ENCODE results near the gene HMG20A.
A peak's percentile ranks its signal among the peaks of the same experiment; 100 is the strongest.
"Not testable (repeated sequence)": the region's sequence is repeated elsewhere in the genome, so short reads cannot be mapped to it uniquely, and the experiment has no call there.

The HMG20A gene

DNA sequence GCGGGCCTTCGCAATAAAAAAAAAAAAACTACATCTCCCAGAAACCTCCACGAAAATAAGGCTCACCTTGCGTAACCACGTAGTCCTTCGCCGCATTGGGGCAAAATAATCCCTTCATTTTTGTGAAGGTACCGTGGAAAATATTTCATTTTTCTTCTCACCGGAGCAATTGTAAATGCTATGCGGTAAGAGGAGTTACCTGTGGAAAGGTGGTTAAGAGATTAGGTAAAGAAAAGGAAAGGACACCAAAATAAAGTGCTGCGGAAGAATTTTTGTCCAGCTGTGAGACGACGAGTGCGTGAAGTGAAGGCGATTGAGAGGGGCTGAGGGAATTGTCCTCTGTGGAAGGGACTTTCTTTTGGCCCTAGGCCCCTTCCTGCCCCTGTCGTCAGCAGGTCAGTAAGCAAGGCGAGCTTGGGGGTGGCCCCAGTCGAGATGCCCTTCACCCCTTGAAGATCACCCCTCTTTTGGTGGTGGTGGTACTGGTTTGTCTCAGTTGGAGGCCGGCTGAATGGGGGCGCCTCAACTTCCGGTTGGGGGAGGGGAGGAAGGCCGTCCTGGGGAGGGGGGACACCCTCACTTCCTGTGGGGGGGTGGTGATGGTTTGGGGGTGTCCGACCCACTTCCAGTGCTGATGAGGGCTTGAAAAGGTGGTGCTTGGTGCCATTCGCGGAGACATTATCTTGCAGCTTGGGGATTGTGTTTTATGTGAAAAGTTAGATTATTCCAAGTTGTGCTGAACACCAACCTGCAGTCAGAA, at the start of gene HMG20A:
HMG20A (plus strand) TSS at position 279 of the 760 bp plus-strand sequence. CDS start 37,520 bp downstream, outside the sequence.
- peak; percentile 53 for DNase-seq

DNA sequence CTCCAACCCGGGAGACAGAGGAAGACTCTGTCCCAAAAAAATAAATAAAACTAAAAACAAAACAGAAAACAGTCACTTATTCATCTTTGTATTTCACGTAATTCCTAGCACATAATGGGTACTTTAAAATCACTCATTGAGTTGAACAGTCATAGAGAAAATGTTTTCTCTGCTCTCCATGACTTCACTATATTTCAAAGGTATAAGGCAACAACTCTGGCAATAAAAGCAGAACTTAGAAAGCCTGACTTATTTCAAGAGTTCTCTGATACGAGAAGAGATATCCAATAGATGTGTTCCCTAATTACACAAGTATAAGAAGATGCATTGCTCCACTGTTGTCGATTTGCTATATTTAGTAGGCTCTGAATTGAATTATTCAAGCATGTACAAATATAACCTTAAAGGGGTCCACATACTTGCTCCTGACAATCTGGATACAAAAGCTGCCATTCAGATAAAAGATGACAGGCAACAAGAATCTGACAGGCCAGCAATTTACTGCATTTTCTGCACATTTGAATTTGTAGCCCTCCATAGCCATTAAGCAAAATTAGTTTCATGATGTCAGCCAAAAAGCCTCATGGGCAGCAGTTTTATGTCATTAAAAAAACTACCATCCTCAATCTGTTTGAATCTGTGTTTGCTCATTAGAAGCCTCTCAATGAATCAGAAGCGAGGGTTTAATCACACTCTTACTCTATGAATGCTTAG, 48.7 kb upstream of the HMG20A start:
- no peak for DNase-seq

DNA sequence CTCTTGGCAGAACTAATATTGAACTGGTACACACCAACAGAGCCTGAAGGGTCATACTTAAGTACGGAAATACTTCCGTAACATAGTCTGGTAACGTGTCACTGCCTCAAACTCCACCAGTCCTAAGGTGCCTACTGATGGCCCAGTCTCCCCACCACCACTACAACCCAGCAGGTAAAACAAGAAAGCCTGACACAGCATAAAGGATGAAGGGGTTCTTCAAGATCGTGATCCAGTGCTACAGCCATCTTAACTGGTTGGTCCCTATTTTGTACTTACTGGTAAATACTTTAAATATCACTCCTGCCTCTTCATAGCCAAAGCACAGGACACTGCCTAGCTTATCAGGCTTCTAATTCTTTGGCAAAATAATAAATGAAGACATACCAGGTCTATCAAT, 47.2 kb upstream of the HMG20A start:
- DNase-seq: no peak

DNA sequence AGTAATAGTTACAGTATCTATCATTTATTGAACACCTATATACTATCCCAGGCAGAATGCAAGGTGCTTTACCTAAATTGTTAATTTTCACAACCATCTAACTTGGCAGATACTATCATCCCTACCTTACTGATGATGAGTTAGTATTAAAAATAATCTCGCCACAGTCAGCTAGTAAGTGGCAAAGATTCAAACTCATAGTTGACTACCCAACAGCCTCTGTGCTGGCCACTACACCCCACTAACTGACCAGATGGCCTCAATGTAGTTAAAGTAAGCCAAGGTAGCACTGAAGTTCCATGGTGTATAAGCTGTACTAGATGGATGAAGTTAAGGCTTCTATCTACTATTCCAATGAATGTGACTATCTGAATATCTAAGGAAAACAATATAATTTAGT, 45.6 kb upstream of the HMG20A start:
- no peak for DNase-seq

DNA sequence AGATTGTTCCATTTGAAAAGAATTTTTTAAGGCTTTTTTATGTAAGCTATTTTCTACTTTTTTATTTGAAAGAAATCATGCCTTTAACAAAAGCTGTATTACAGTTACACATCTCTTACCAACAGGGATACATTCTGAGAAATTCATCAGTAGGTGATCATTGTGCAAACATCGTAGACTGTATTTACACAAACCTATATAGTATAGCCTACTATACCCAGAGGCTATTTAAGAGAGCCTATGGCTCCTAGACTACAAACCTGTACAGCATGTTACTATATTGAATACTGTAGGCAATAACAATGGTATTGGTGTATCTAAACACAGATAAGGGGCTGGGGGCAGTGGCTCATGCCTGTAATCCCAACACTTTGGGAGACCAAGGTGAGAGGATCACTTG, 43.9 kb upstream of the HMG20A start:
- no peak for DNase-seq

DNA sequence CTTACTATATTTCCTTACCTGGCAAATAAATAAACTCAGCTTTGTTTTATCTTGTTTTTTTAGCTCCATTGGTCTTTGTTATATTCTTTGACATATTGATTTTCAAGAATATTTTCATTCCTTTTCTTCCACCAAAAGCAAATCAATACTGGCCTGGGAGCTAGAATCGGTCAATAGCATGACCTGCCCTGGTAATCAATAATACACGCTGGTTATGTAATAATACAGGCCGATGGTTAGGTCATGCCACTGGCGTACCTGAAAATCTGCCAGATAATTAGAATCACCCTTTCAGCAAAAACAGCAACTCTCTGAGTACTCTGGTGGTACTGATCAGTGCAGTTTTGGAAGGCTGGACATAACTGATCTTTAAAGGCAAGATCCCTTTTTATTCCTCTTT, 40.7 kb upstream of the HMG20A start:
- DNase-seq: no peak

DNA sequence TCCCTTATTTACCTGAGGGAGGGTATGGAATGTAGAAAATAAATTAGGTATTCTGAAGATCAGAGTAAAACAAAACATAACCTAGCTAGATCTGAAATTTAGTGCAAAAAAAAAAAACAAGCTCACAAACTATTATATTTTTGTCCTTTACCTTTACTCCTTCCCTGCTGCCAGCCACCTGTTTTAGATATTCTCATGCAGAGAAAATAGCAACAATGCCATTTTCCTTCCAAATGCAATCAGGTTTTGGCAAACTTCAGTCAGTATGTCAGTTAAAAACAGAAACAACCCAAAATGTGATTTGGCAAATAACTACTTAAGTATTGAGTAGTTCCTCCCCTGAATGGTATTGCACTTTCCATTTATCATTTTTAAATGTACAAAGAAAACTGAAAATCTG, 36.6 kb upstream of the HMG20A start:
- no peak for DNase-seq

DNA sequence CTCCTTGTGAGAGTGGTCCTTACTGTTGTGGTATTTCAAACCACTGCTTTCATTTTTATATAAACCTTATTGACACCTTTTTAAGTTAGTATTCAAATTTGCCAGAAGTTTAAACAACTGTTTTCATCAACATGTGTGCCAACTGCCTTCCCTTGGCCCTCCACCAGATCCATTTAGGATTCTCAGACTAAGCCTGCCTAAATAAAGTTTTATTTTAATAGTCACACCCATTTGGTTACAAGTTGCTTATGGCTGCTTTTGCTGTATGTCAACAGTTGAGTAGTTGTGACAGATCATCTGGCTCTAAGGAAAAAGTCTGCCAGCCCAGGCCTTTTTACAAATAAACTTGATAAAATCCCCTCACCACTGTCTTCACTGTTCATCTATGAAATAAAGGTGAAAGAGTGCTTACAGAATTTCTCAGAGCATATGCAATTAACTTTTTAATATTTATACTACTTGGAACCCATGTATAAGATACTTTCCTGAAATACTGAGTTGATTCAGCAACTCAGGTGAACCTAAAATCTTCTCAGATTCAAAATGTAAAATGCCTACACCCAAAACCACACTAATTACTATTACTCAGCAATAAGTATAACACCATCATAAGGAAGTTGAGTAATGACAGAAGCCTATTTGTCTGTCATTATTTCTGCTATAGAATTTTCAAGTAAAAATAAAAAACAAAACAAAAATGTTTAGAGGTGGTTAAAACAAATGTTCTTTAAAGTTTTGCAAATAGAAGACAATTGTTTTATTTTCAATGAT, 35.9 kb upstream of the HMG20A start:
- no peak for DNase-seq

DNA sequence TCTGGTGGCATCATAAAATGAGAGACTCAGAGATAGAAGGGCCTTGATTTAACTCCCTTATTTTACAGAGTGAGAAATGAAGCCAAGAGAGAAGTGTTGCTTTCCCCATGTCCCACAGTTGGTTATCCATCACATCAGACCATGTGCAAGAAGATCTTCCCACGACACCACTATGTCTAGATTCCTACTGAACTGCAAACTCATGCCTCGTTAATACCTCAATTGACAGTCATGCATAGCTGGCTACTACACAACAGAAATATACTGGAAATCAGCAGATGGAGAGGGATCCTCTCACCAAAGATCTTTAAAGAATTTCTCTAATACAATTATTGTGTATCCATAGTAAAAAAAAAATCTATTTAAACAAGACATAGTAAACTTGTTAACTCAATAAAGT, 34.1 kb upstream of the HMG20A start:
- no peak for DNase-seq

DNA sequence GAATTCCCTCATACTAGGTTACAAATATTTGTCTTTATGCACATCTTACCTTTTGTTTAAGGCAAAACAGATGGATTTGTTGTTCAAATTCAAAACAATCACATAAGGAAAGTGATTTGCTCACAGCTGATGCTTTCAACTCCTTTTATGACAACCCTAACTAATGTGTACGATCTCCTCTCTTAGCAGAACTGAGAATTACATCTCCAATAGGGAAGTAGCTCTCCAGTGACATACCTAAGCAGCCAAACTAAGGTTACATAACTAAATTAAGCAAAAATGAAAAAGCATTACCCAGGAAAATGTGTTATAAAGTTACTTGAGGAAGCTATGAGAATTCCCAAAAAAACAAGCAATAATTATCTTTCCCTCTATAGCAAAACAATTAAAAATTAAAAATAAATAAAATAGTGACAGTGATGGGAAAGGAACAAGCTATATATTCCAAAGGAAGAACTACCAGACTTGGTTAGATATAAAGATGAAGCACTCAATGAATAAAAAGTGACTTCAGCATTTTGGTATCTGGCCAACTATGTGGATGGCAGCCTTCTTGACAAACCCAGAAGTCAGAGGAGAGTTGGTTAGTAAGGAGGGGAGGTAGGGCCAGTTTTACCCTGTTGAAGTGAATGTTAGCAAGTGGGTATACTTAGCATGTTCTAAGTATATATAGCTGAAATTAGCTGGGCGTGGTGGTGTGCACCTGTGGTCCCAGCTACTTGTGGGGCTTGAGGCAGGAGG, 33.2 kb upstream of the HMG20A start:
- DNase-seq: no peak

DNA sequence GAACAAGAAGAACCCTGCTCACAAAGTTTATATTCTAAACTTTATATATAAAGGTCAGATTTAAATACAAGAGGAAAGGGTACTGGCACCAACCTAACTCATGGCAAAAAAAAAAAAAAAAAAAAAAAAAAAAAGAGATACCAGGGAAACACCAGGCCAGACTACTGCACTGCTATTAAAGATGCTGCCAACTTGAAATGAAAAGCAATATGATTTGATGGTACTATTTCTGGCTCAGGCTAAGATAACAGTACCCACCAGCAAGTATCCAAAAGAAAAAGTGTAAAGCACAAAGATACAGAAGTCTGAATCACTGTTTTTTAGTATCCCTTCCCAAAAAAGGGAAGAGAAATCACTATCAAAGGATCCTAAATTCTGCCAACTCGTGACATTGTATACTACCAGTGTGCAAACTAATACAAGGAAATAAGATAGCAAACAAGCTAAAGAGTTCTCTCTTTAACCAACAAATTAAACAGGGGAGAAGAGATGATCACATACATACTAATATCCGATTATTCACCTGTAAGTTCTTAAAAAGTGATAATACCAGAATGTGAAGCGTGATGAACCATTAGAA, 29.2 kb upstream of the HMG20A start:
- DNase-seq: no peak

DNA sequence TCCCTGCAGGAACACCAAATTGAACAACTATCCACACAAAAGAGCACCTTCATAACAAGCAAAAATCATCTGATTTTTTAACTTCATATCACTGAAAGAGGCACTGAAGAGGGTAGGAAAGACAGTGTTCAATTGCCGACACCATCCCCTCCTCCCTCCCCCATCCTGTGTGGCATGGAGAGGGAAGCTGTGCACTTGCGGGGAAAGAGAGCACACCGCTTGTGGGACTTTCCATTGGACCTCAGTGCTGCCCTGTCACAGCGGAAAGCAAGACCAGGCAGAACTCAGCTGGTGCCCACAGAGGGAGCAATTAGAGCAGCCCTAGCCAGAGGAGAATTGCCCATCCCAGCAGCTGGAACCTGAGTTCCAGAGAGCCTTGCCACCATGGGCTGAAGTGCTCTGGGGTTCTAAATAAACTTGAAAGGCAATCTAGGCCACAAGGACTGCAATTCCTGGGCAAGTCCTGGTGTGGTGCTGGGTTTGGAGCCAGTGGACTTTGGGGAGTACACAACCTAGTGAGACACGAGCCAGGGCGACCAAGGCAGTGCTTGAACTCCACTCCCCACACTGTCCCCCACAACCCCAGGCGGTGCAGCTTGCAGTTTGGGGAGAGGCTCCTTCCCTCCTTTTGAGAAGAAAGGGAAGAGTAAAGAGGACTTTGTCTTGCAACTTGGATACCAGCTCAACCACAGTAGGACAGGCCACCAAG, 27.8 kb upstream of the HMG20A start:
- no peak for DNase-seq

DNA sequence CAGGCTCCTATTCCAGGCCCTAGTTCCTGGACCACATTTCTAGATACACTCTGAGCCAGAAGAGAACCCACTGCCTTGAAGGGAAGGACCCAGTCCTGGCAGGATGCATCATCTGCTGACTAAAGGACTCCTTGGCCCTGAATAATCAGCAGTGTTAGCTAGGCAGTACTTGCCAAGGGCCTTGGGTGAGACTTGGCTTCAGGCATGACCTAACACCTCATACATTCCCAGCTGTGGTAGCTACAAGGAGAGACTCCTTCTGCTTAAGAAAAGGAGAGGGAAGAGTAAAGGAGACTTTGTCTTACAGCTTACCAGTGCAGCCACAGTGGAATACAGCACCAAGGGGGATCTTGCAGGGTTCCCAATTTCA, 27.2 kb upstream of the HMG20A start:
- DNase-seq: no peak

DNA sequence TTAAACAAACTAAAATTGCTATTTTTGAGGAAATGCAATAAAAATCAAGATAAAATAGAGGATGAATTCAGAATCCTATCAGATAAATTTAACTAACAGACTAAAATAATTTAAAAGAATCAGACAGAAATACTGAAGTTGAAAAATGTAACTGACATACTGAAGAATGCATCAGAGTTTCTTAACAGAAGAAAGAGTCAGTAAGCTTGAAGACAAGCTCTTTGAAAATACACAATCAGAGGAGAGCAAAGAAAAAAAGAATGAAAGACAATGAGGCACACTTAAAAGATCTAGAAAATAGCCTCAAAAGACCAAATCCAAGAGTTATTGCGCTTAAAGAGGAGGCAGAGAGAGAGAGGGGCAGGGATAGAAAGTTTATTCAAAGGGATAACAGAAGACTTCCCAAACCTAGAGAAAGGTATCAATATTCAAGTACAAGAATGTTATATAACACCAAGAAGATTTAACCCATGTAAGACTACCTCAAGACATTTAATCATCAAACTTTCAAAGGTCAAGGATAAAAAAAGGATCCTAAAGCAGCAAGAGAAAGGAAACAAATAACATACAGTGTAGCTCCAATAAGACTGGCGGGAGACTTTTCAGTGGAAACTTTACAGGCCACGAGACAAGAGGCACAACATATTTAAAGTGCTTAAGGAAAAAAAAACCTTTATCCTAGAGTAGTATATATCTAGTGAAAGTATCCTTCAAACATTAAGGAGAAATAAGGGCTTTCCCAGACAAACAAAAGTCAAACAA, 25.5 kb upstream of the HMG20A start:
- no peak for DNase-seq

DNA sequence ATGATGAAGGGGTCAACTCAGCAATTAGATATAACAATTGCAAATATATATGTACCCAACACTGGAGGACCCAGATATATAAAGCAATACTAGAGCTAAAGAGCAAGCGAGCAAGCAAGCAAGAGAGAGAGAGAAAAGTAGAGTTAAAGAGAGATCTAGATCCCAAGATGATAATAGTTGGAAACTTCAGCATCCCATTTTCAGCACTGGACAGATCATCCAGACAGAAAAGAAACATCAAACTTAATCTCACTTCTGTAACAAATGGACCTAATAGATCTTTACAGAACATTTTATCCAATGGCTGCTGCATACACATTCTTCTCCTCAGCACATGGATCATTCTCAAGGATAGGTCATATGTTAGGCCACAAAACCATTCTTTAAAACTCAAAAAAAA, 24.0 kb upstream of the HMG20A start:
- no peak for DNase-seq

DNA sequence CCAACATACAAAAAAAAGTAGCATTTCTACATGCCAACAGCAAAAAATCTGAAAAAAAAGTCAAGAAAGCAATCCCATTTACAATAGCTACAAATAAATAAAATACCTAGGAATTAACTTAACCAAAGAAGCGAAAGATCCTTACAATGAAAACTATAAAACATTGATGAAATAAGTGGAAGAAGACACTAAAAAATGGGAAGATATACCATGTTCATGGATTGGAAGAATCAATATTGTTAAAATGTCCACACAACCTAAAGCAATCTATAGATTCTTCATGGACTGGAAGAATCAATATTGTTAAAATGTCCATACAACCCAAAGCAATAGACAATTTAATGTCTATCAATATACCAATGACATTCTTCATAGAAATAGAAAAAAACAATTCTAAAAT, 21.8 kb upstream of the HMG20A start:
- DNase-seq: no peak

DNA sequence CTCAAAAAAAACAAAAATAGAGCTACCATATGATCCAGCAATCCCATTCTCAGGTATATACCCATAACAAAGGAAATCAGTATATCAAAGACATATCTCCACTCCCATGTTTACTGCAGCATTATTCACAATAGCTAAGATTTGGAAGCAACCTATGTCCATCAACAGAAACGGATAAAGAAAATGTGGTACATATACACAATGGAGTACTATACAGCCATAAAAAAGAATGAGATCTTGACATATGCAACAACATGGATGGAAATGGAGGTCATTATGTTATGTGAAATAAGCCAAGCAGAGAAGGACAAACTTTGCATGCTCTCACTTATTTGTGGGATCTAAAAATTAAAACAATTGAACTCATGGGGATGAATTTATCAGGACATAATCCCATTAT, 20.4 kb upstream of the HMG20A start:
- no peak for DNase-seq

DNA sequence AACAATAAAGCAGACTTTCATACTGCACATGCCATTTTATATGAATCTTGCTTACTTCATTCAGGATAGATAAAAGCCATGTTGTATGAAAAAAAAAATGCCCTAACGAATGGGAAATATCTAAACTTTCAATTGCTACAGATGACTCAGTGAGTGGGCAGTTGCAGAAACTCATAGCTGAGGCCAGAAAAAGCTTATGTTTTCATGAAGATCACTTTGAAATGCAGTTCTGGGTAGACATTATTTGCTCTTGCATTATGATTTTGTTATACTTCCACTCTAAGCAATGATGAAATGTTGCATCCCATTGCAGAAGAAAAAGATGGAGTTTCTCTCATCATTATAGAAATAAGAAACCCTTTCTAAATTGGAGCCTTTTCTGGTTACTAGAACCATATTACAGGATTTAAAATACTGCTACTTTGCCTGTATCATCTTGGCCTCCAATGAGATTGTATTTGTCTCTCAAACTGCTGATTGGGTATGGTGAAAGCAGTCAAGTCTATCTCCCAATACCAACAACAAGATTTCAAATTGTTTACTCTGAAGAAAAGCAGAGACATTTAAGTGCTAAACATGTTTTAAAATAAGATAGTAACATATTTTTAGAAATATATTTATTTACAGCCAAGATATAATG, 17.8 kb upstream of the HMG20A start:
- no peak for DNase-seq

DNA sequence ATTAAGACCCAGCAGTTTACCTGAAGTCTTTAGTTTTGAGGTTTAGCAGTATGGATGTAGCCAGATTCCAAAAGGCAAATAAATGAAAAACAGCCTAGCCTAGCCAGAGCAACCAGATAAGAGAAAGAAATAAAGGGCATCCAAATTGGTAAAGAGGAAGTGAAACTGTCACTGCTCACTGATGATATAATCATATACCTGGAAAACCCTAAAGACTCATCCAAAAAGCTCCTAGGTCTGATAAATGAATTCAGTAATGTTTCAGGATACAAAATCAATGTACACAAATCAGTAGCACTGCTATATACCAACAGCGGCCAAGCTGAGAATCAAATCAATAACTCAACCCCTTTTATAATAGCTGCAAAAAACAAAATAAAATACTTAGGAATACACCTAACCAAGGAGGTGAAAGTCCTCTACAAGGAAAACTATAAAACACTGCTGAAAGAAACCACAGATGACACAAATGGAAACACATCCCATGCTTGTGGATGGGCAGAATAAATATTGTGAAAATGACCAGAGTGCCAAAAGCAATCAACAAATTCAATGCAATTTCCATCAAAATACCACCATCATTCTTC, 14.4 kb upstream of the HMG20A start:
- DNase-seq: not testable (repeated sequence)

DNA sequence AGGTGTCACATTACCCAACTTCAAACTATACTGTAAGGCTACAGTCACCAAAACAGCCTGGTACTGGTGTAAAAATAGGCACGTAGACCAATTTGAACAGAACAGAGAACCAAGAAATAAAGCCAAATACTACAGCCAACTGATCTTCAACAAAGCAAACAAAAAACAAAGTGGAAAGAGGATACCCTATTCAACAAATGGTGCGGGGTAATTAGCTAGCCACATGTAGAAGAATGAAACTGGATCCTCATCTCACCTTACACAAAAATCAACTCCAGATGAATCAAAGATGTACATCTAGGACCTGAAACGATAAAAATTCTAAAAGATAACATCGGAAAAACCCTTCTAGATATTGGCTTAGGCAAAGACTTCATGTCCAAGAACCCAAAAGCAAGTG, 13.8 kb upstream of the HMG20A start:
- DNase-seq: no peak

All from stimulated activated CD4-positive, alpha-beta T cell treated with anti-CD3 and anti-CD28 coated beads, Interleukin-12 subunit alpha, Interleukin-12 subunit beta, amount 100 ng/mL, for 4 hours (primary cell).